ENCODE data around the gene MAPK8. TPM values are rescaled to one million over a fixed set of nuclear protein-coding genes. Genes with fewer than 3 reads are reported as not detected.

MAPK8 gene
- polyA plus RNA-seq, 1 of the 3 experiments (the other 2 are of a cell fraction), result 26.4 TPM

GRCh38 chr10:48332166-48332870, 25.8 kb downstream of the MAPK8 start:
- Histone ChIP-seq H3K27ac (ENCODE audit: low read depth in 2 of 2, low read length in 1 of 2) (no peak overlapping the region; a peak in 1 of 4 replicates), H3K9me3 (no peaks in the 10 kb centered on the region), H3K36me3 (replicated peaks in 1 of 2; ENCODE audit: control insufficient read depth in 1 of 2, insufficient read depth in 2 of 2, low read length in 1 of 2) (peaks cover 7 to 8% of the 10 kb centered on the region in 2 experiments), H4K20me1 (ENCODE audit: insufficient read depth) (peaks cover 34% of the 10 kb centered on the region), H3K9ac (no peak overlapping the region), H3F3A (replicated peaks; ENCODE audit: insufficient read depth) (no peaks in the 10 kb centered on the region), H3K9me2 (no peaks in the 10 kb centered on the region), H2AFZ (ENCODE audit: low read depth) (no peak overlapping the region), H3K79me2 (ENCODE audit: insufficient read depth) (peaks cover 84% of the 10 kb centered on the region), H3K4me1 (ENCODE audit: control insufficient read depth in 1 of 2, insufficient read depth in 2 of 2, low read depth in 1 of 2, low read length in 1 of 2) (peaks cover 0 to 3% of the 10 kb centered on the region in 2 experiments; a peak in 2 of 4 replicates), H3K4me2 (no peak overlapping the region), H3K4me3 (ENCODE audit: low read depth in 2 of 2, low read length in 1 of 2) (no peak overlapping the region), H3K27me3 (ENCODE audit: insufficient read depth) (no peaks in the 10 kb centered on the region)
- no peak for TF ChIP-seq EP300 (IDR thresholded peaks at IDR 0.05; ENCODE audit: borderline replicate concordance in 1 of 2, low read depth in 1 of 2, low read length in 1 of 2)
- TF ChIP-seq TAF1 (IDR thresholded peaks at IDR 0.05; ENCODE audit: borderline replicate concordance, low read depth, low read length), result no peak
- TF ChIP-seq MEF2A (IDR thresholded peaks at IDR 0.05; ENCODE audit: borderline replicate concordance, low read depth), result no peak
- TF ChIP-seq CHD2 (IDR thresholded peaks at IDR 0.05; ENCODE audit: low read length, partially characterized antibody), result no peak
- TF ChIP-seq RCOR1 (IDR thresholded peaks at IDR 0.05; ENCODE audit: low read length), result no peak
- no peak for TF ChIP-seq SMC3 (IDR thresholded peaks at IDR 0.05; ENCODE audit: low read depth, low read length)
- ChIA-PET POLR2A (no interaction called here), CTCF (interaction anchor here (1.1 to 1.5 kb wide), 2 partner anchors 11 to 13 kb away, joined by 3 to 5 read pairs; no protein-coding TSS in a partner anchor)
- 88% methylated on average over 5 of the region's 5 CpGs for WGBS (ENCODE audit: low lambda C conversion rate)
- no peak for DNase-seq

GRCh38 chr10:48332871-48333216, 26.4 kb downstream of the MAPK8 start:
- Histone ChIP-seq H3K9me3 (no peaks in the 10 kb centered on the region), H4K20me1 (ENCODE audit: insufficient read depth) (peaks cover 32% of the 10 kb centered on the region), H2AFZ (ENCODE audit: low read depth) (no peak overlapping the region), H3K79me2 (ENCODE audit: insufficient read depth) (peaks cover 79% of the 10 kb centered on the region), H3F3A (replicated peaks; ENCODE audit: insufficient read depth) (no peaks in the 10 kb centered on the region), H3K9ac (no peak overlapping the region), H3K4me3 (ENCODE audit: low read depth in 2 of 2, low read length in 1 of 2) (no peak overlapping the region), H3K36me3 (replicated peaks in 1 of 2; ENCODE audit: control insufficient read depth in 1 of 2, insufficient read depth in 2 of 2, low read length in 1 of 2) (peaks cover 7 to 8% of the 10 kb centered on the region in 2 experiments), H3K9me2 (no peaks in the 10 kb centered on the region), H3K4me2 (no peak overlapping the region), H3K4me1 (ENCODE audit: control insufficient read depth in 1 of 2, insufficient read depth in 2 of 2, low read depth in 1 of 2, low read length in 1 of 2) (peaks cover 0 to 3% of the 10 kb centered on the region in 2 experiments; a peak in 2 of 4 replicates), H3K27ac (ENCODE audit: low read depth in 2 of 2, low read length in 1 of 2) (no peak overlapping the region; a peak in 1 of 4 replicates), H3K27me3 (ENCODE audit: insufficient read depth) (no peaks in the 10 kb centered on the region)
- POLR2A ChIA-PET, result no interaction called here
- 100% methylated on average over 1 of the region's 1 CpG for WGBS (ENCODE audit: low lambda C conversion rate)
- no peak for DNase-seq
- no peak for TF ChIP-seq PBX3 (IDR thresholded peaks at IDR 0.05)
- CTCF ChIA-PET, result interaction anchor here (0.6 to 1.5 kb wide), 2 partner anchors 11 to 53 kb away, joined by 3 to 5 read pairs; no protein-coding TSS in a partner anchor

- no peak for DNase-seq
- TF ChIP-seq NRF1 (IDR thresholded peaks at IDR 0.05; ENCODE audit: low read depth, low read length) (no peak), GATA2 (CRISPR knock-in tag; IDR thresholded peaks at IDR 0.05) (no peak), RFX5 (IDR thresholded peaks at IDR 0.05; ENCODE audit: low read length) (no peak), MAX (IDR thresholded peaks at IDR 0.05; ENCODE audit: low read depth) (no peak), MEF2A (IDR thresholded peaks at IDR 0.05; ENCODE audit: borderline replicate concordance, low read depth) (no peak), TAF1 (IDR thresholded peaks at IDR 0.05; ENCODE audit: borderline replicate concordance, low read depth, low read length) (no peak), TEAD4 (IDR thresholded peaks at IDR 0.05; ENCODE audit: borderline replicate concordance, insufficient read depth) (no peak), ELF1 (IDR thresholded peaks at IDR 0.05) (no peak), POLR2AphosphoS5 (IDR thresholded peaks at IDR 0.05; ENCODE audit: low read depth, low read length) (no peak), MXI1 (IDR thresholded peaks at IDR 0.05; ENCODE audit: low read depth, low read length) (no peak), TCF12 (IDR thresholded peaks at IDR 0.05) (no peak), JUND (IDR thresholded peaks at IDR 0.05) (no peak), IRF3 (IDR thresholded peaks at IDR 0.05; ENCODE audit: low read depth, low read length) (no peak), CHD2 (IDR thresholded peaks at IDR 0.05; ENCODE audit: low read length, partially characterized antibody) (no peak), PBX3 (IDR thresholded peaks at IDR 0.05) (no peak), FOXM1 (IDR thresholded peaks at IDR 0.05; ENCODE audit: low read depth) (no peak)
These were observed 27.4 kb downstream of the MAPK8 start for GRCh38 chr10:48333856-48334255.

More at GRCh38 chr10:48333856-48334255, 27.4 kb downstream of the MAPK8 start:
- Histone ChIP-seq H3K36me3 (replicated peaks in 1 of 2; ENCODE audit: control insufficient read depth in 1 of 2, insufficient read depth in 2 of 2, low read length in 1 of 2) (peaks cover 7 to 10% of the 10 kb centered on the region in 2 experiments), H2AFZ (ENCODE audit: low read depth) (no peak overlapping the region), H3K4me2 (no peak overlapping the region), H3K9me2 (no peaks in the 10 kb centered on the region), H3K4me3 (ENCODE audit: low read depth in 2 of 2, low read length in 1 of 2) (no peak overlapping the region), H3K4me1 (ENCODE audit: control insufficient read depth in 1 of 2, insufficient read depth in 2 of 2, low read depth in 1 of 2, low read length in 1 of 2) (peaks cover 0 to 2% of the 10 kb centered on the region in 2 experiments; a peak in 2 of 4 replicates), H3F3A (replicated peaks; ENCODE audit: insufficient read depth) (no peaks in the 10 kb centered on the region), H3K27me3 (ENCODE audit: insufficient read depth) (no peaks in the 10 kb centered on the region), H3K9ac (no peak overlapping the region), H3K9me3 (no peaks in the 10 kb centered on the region), H3K79me2 (ENCODE audit: insufficient read depth) (peaks cover 79% of the 10 kb centered on the region), H3K27ac (ENCODE audit: low read depth in 2 of 2, low read length in 1 of 2) (no peak overlapping the region), H4K20me1 (ENCODE audit: insufficient read depth) (peaks cover 24% of the 10 kb centered on the region)
- ChIA-PET POLR2A (no interaction called here), CTCF (interaction anchor here (1.5 to 2.3 kb wide), 2 partner anchors 10 to 25 kb away, joined by 5 read pairs; no protein-coding TSS in a partner anchor)
- WGBS (ENCODE audit: low lambda C conversion rate), result 68% methylated on average over 5 of the region's 6 CpGs
